HK-2 (cell line): ENCODE measurements around the gene ALKBH8.
A peak's percentile ranks its signal among the peaks of the same experiment; 100 is the strongest.
"Not testable (repeated sequence)": the region's sequence is repeated elsewhere in the genome, so short reads cannot be mapped to it uniquely, and the experiment has no call there.

Experiments used
- DNase-seq: peaks from one replicate; pipeline ENCODE4 v3.0.0-alpha.2; 2018; ENCODE audit not compliant: unreplicated experiment

The ALKBH8 gene

GRCh38 chr11:107504981-107505380, 60.6 kb downstream of the ALKBH8 start:
- no peak for DNase-seq

- no peak for DNase-seq
Measured at GRCh38 chr11:107501713-107502112, 63.8 kb downstream of the ALKBH8 start.

- DNase-seq: not testable (repeated sequence)
Measured at GRCh38 chr11:107497371-107497770, 68.2 kb downstream of the ALKBH8 start.

GRCh38 chr11:107496011-107496410, 69.5 kb downstream of the ALKBH8 start:
- no peak for DNase-seq

- DNase-seq: no peak
Measured at GRCh38 chr11:107494055-107494454, 71.5 kb downstream of the ALKBH8 start.

GRCh38 chr11:107493117-107493516, 72.4 kb downstream of the ALKBH8 start:
- peak; percentile 19 for DNase-seq

- DNase-seq: no peak
Measured at GRCh38 chr11:107490836-107491235, 74.7 kb downstream of the ALKBH8 start.

- DNase-seq: no peak
Measured at GRCh38 chr11:107482234-107482633, 83.3 kb downstream of the ALKBH8 start.

- no peak for DNase-seq
Measured at GRCh38 chr11:107478922-107479321, 86.6 kb downstream of the ALKBH8 start.

GRCh38 chr11:107477820-107478219, 87.7 kb downstream of the ALKBH8 start:
- DNase-seq: no peak

GRCh38 chr11:107473792-107474191, 91.7 kb downstream of the ALKBH8 start:
- no peak for DNase-seq

GRCh38 chr11:107472966-107473365, 92.6 kb downstream of the ALKBH8 start:
- DNase-seq: no peak

- DNase-seq: no peak
Measured at GRCh38 chr11:107468596-107468995, 96.9 kb downstream of the ALKBH8 start.

- no peak for DNase-seq
Measured at GRCh38 chr11:107467696-107468095, 97.8 kb downstream of the ALKBH8 start.

- not testable (repeated sequence) for DNase-seq
Measured at GRCh38 chr11:107466275-107466866, 99.2 kb downstream of the ALKBH8 start.

- DNase-seq: peak; percentile 72
Measured at GRCh38 chr11:107457558-107458271, 107.8 kb downstream of the ALKBH8 start, which contains the start of gene CWF19L2. Gene CWF19L2, minus strand, starts transcription at chr11:107457825. Its CDS starts 9 bp downstream, at chr11:107457816.

GRCh38 chr11:107457205-107457557, 108.4 kb downstream of the ALKBH8 start:
- peak; percentile 3 for DNase-seq

- DNase-seq: no peak
Measured at GRCh38 chr11:107453594-107454286, 111.8 kb downstream of the ALKBH8 start.
